ENCODE results near the gene ADAMTSL3. TPM values are rescaled to one million over a fixed set of nuclear protein-coding genes. Genes with fewer than 3 reads are reported as not detected.
"Not testable (repeated sequence)": the region's sequence is repeated elsewhere in the genome, so short reads cannot be mapped to it uniquely, and the experiment has no call there.

Gene ADAMTSL3
- total RNA-seq, 1 donor from 2014 or later: 20.7 TPM

DNA sequence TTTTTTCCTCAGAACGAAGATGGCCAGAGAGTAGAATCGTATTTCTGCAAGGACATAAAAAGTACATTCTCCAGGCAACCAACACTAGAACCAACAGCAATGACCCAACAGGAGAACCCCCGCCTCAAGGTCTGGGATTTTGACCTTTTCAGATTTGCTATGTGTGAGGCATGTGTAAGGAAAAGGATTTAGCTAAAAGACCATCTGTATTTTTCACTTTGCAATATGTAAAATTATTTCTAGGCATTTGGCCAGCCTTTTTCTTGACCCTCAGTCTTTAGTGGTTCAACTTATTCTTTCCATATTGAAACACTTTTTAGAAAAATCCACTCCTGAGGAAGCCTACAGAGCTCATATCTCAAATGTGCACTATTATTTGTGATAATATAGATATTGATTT, 362.4 kb downstream of the ADAMTSL3 start:
- DNase-seq (ENCODE audit: low read depth): no peak

DNA sequence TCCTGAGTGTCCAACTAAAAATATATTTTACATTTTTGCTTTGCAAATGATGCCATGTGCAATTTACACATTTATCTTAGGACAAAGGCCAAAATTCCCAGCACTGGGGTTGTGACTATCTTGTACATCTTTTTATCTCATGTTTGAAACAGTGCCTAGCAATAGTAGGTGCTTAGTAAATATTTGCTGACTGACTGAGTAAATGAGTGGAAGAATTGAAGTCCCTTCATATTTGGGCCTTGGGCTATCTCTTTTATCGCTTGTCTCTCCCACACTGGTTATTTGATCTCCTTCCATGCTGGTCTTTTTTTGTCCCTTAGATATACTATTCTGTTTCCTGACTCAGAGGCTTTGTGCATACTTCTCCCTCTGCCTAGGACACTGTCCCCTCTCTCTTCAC, 368.6 kb downstream of the ADAMTSL3 start:
- DNase-seq (ENCODE audit: low read depth): no peak

DNA sequence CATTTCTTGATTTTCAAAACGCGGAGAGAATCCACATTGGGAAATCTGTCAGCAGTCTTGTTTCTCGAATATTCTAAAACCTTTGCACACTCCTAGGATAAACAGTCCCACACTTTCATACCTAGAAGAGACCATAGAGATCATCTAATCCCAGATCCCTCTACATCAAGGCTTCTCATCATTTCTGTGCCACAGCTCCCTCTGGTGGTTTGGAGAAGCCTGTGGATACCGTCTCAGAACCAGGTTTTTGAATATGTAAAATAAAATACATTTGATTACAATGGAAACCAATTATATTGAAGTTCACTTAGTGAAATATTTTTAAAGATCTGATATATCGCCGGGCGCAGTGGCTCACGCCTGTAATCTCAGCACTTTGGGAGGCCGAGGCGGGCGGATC, 369.7 kb downstream of the ADAMTSL3 start:
- DNase-seq (ENCODE audit: low read depth): peak; percentile 19

DNA sequence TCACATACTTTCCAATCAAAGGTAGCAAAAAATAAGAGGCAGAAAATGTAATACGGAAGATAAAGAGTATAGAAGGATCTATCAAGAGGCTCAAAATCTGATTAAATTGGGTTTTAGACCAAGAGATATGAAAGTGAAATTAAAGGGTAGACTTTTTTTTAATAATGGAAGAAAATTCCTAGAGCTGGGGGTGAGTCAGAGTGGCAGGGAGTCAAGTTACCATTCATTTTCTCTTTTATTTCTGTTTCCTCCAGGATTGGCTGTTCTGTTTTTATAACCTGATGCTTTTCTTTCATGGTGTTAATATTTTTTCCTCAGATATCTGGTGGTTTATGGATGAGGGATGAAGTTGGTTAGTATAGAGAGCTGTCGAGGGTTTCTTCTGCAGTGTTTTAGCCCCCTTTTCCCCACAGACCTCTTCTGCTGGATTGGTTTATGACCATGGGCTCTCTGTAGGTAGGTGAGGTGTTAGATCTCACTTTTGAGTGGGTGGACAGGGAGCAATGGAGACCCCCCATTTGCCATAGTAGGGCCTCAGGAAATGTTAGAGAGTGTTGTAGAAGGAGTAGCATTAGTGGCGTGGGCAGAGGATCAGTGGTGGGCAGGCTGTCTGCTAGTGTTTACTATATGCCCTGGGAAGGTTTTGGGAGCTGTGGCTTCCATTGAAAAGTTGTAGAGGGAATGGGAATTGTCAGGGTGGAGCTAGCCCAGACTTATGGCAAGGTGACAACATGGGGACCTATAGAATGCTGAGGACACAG, 380.1 kb downstream of the ADAMTSL3 start:
- DNase-seq (ENCODE audit: low read depth): no peak

DNA sequence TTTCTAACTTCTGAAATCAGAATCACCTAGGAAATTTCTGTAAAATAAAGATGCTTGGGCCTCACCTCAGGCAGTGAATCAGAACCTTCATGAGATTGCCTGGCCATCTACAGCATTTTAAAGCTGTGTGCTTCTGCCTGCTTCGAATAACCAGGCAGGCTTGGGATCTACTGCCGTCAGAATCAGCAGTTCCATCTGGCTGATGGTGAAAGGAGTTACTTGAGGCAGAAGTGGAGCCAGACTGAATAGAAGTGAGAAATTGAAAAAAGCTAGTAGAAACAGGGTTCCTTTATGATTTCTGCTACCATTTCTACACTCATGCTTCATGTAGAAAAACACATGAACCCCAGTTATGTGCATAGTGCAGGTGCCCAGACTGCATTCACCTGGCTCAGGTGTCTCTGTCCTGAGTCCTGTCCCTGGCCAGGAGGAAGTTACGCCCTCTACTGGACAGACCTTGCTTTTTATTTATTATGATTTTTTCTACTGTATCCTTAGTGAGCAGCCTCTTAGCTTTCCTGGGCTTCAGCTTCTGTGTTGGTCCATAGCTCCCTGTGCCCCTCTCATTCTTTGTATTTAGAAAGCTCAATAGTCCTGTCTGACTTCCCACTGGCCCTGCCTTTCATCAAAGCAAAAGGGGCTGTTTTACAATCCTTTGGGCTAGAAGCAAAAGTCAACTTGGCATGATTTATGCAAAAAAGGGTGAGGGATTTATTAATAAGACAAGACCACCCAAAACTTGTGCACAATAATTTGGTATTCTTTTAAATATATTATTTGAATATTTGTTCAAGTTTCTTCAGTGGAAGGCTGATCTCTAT, 380.9 kb downstream of the ADAMTSL3 start:
- peak; percentile 6 for DNase-seq (ENCODE audit: low read depth)

DNA sequence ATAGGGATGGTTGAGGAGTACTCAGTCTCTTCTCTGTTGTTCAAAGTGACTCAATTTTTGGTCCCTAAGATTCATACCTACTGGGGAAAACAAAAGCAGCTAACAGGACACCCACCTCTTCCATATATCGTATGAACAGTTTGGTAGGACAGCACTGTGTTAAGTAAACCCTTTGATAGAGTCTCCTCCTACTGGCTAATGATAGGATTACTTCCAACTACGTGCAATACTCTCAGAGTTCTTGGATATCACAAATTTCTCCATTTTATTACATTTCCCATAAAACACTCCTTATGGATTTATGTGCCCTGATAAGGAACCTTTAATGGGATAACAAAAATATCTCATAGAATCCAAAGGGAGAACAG, 381.5 kb downstream of the ADAMTSL3 start:
- peak; percentile 63 for DNase-seq (ENCODE audit: low read depth)

DNA sequence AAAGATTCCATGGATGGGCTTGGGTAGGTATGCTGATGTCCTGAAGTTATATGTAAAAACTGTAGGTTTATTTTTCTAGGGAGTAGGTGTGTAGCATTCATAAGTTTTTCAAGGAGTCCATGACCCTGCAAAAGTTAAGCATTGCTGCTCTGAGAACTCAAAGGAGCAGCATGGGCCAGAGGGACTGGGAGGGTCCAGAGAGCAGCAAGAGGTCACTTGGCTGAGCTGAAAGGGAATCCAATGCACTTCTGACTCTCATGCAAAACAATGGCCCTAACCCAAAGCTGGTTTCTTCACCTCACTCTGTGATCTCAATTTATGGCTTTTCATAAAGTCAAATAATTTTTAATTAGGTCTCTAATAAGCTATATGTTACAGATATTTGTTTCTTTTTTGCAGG, 383.4 kb downstream of the ADAMTSL3 start:
- no peak for DNase-seq (ENCODE audit: low read depth)

DNA sequence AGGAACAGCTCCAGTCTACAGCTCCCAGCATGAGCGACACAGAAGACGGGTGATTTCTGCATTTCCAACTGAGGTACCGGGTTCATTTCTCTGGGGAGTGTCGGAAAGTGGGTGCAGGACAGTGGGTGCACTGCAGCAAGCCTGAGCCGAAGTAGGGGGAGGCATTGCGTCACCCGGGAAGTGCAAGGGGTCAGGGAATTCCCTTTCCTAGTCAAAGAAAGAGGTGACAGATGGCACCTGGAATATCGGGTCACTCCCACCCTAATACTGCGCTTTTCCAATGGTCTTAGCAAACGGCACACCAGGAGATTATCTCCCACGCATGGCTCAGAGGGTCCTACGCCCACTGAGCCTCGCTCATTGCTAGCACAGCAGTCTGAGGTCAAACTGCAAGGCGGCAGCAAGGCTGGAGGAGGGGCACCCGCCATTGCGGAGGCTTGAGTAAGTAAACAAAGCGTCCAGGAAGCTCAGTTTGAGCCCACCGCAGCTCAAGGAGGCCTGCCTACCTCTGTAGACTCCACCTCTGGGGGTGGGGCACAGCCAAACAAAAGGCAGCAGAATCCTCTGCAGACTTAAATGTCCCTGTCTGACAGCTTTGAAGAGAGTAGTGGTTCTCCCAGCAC, 388.6 kb downstream of the ADAMTSL3 start:
- not testable (repeated sequence) for DNase-seq (ENCODE audit: low read depth)

DNA sequence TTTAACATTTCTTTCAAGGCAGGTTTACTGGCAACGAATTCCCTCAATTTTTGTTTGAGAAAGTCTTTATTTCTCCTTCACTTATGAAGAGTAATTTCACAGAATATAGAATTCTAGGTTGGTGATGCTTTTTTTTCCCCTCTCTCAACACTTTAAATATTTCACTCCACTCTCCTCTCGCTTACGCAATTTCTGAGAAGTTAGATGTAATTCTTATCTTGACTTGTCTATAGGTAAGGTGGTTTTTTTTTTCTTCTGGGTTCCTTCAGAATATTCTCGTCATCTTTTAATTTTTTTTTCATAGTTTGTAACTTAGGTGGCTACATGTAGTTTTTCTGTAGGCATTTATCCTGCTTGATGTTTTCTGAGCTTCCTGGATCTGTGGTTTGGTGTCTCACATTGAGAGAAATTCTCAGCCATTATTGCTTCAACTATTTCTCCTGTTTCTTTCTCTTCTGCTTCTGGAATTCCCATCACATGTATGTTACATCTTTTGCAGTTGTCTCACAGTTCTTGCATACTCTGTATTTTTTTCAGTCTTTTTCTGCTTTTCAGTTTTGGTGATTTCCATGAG, 392.2 kb downstream of the ADAMTSL3 start:
- DNase-seq (ENCODE audit: low read depth): no peak

DNA sequence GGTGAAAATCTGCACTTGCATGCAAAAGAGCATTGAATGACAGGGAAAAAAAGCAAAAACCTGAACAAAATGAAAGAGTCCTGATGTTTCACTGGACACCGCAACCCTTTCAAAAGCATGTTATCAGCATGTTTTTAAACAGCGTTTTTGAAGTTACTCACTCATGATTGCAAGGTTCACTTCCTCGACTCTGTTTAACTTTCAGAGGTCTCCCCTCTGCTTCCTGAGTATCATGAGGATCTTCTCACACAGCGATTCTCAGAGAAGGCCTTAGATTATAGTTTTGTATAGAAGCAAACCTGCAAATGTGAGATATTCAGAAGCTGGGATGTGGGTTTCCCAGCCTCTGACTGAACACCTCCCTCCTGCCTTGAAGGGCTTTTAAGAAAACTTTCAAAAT, 395.6 kb downstream of the ADAMTSL3 start:
- DNase-seq (ENCODE audit: low read depth): not testable (repeated sequence)

DNA sequence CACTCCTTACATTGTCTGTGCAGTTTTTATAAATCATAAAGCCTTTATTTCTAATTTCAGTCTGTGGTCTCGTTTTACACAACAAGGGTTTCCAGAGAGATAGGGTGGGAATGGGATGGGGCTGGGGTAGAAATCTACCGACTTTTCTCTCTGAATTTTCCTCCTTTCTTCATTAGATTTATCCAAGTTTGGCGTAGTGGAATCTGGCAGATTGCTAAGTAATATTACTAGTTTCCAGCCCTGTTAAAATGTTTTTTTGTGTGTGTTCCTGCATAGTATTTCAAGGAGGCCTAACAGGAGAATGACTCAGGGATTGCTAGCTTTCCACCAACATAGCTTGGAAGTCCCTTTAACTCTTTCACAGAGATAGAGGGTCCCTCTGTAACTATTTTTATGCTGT, 396.2 kb downstream of the ADAMTSL3 start:
- no peak for DNase-seq (ENCODE audit: low read depth)

DNA sequence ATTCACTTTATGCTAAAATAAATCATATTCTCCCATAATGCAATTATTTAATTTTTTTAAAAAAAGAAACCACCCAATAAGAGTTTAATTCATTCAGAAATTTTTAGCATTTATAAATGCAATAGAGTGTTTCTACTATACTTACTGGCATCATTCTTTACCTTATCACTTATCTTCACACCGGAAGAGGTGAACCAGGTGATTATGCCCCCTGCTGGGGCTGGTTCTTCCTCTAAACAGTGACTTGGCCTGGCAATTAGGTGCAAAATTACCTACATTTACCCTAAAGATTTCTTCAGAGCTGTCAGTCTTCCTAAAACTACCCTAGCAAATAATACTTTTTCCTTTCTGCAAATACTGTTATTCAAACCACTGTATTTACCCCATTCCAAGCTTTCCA, 397.2 kb downstream of the ADAMTSL3 start:
- not testable (repeated sequence) for DNase-seq (ENCODE audit: low read depth)

DNA sequence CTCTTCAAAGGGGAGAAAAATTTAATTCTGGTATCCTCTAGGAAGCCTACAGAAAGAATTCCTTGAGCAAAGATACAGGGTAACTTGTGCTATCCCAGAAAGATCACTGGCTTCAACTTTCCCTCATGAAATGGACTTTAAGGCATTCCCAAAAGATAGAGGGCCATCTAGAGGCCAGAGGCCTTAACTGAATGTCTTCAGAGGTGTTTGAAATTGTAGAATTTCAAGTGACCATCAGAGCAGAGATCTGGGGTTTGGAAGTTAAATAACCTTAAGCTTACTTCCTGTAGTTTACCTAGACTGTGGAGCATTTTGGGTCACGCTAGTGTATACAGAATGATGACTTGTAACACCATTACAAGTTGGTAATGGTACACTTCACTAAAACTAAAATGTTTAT, 400.6 kb downstream of the ADAMTSL3 start:
- not testable (repeated sequence) for DNase-seq (ENCODE audit: low read depth)

DNA sequence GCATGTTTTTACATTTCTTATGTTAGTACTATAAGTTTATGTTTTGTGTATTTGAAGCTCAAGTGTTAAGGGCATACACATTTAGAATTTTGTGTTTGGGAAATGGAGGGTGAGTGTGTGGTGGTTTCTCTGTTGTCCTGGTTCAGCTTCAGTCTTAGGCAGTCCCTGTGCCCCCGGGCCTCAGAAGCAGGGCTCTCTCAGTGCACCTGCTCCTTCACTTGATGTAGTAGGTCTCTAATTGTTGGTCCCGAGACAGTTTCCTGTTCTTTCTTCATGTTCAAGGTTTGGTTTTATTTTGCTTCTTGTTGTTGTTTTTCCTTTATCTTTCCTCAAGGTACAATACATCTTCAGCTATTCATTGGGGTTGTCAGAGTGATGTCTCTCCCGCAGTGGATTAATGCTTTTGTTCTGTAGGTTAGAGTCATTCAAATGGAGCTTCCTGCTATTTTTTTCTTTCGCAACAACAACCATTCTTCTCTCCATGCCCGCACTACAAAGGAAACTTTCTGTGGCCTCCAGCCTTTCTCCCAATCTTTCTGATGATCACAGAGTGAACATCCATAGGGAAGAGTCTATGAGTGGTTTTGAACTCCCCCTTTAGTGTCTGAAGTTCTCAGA, 403.9 kb downstream of the ADAMTSL3 start:
- DNase-seq (ENCODE audit: low read depth): no peak

DNA sequence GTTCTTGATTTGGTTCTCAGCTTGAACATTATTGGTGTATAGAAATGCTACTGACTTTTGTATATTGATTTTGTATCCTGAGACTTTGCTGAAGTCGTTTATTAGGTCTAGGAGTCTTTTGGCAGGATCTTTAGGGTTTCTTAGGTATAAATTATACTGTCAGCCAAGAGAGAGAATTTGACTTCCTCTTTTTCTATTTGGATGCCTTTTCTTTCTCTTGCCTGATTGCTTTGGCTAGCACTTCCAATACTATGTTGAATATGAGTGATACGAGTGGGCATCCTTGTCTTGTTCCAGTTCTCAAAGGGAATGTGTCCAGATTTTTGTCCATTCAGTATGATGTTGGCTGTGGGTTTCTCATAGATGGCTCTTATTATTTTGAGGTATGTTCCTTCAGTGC, 409.8 kb downstream of the ADAMTSL3 start:
- DNase-seq (ENCODE audit: low read depth): not testable (repeated sequence)

DNA sequence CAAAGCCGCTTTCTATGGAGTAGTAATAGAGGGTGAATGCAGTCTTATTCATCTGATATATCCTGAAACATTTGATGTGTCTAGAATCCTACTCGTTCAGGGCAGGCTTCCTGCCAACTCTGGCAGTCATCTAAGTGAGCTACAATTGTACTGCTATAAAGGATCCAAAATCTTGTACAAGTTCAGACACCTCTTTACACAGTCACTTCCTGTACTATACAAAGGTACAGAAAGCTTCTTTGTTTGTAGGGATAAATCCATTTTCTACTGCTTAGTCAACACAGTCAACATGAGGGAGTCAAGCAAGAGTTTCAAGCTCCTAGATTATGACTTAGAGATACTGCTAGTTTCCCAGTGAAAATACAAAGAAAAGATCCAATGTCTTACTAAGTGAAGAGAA, 414.8 kb downstream of the ADAMTSL3 start:
- not testable (repeated sequence) for DNase-seq (ENCODE audit: low read depth)

DNA sequence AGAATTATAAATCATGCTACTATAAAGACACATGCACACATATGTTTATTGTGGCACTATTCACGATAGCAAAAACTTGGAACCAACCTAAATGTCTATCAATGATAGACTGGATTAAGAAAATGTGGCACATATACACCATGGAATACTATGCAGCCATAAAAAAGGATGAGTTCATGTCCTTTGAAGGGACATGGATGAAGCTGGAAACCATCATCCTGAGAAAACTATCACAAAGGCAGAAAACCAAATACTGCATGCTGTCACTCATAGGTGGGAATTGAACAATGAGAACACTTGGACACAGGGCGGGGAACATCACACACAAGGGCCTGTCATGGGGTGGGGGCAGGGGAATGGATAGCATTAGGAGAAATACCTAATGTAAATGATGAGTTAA, 424.1 kb downstream of the ADAMTSL3 start:
- DNase-seq (ENCODE audit: low read depth): not testable (repeated sequence)

DNA sequence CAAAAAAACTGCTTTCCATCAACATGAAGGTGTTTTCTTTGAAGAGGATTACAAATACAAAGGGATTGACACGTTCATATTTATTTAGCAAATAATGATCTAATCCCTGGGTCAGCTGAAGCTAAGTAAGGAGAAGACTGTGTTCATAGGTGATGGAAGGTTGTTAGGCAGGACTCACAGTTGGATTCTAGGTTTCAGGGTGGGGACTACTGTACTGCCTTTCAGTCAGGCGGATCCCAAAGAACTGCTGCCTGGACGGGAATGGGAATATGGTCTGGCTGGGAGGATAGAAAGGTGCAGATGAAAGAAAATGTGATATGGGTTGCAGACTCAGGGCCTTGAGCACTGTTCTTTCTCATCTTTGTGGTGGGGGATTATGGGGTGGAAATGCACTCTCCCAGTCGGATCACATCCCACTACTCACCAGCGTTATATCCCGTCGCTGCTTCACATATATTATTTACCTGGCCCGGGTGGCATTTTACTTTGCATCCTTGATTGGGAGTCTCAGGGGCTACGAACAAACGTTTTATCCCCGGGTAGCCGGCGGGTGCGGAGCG, 425.5 kb downstream of the ADAMTSL3 start:
- DNase-seq (ENCODE audit: low read depth): not testable (repeated sequence)

DNA sequence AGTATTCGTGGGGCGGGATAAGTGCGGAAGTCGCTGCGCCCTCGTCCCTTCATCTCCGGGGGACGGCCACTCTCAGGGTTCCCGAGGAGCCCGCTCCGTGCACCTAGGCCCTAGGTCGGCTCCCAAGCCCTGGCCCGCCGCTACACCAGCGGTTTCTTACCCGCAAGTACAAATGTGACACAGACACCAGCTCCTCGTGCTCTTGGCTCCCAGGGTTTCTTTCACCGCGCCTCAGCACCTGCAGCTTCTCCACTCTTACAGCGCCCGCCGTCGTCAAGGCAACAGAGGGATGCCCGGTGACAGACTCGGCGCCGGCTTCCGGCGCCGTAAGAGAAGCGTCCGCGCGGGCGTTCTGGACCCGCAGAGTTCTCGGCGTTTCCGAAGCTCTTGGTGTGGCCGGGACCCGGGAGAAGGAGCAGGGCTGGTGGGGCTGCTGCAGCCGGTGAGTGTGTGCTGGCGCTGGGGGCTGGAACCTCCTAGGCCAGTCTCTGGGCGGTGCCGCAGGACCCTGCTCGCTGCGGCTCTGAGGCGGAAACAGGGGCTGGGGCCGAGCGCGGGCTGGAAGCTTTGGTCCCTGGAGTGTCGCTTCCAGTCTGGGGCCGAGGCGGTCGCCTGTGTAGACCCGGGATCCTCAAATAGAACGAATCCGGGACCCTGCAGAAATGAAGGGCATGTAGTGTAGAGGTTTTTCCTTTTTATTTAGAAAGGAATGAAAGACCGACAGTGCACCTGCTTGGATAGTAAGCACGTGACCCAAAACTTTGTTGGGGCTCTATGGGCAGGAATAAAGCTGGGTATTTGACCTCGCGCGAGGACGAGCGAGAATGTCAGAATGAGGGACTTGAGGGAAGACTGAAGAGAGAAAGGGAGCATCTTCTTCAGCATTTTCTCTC, 426.2 kb downstream of the ADAMTSL3 start:
- DNase-seq (ENCODE audit: low read depth): no peak

DNA sequence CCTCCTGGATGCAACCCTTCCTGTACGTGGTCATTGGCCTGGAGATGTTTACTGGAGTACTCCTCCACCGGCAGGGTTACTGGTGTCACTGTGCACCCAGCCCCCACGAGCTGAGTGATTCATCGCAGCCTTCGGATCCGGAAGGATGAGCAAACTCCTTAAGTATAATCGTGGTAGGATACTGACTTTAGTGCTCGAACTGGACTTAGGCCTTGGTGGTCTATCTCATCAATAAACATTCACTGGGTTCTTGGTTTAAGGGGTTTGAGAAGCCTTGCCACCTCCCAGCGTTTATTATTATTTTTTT, 426.8 kb downstream of the ADAMTSL3 start:
- peak; percentile 46 for DNase-seq (ENCODE audit: low read depth)

Measured in renal cortical epithelial cell (primary cell).